AG09309 (cell line): ENCODE measurements around the gene TMPRSS4.

Source experiments
- DNase-seq: peaks from one replicate; pipeline ENCODE4 v3.0.0-alpha.2; 2010; ENCODE audit warnings: low read depth
- H3K4me3 ChIP-seq: 2 replicates; pipeline ENCODE4 v1.5.1; 2011; ENCODE audit warnings: mild to moderate bottlenecking, low read depth, low read length, moderate library complexity; ENCODE audit not compliant: control insufficient read depth
- TF ChIP-seq, protein P1 (sequence below): IDR thresholded peaks from 2 replicates; pipeline ENCODE4 v1.5.1; 2011; ENCODE audit warnings: mild to moderate bottlenecking, low read depth, low read length, inconsistent platforms; ENCODE audit not compliant: insufficient read depth, control insufficient read depth; ENCODE audit errors: missing control alignments

TMPRSS4 gene

GRCh38 chr11:118050208-118050891 is 26.5 kb upstream of the TMPRSS4 start:
- TF ChIP-seq, protein P1, sequence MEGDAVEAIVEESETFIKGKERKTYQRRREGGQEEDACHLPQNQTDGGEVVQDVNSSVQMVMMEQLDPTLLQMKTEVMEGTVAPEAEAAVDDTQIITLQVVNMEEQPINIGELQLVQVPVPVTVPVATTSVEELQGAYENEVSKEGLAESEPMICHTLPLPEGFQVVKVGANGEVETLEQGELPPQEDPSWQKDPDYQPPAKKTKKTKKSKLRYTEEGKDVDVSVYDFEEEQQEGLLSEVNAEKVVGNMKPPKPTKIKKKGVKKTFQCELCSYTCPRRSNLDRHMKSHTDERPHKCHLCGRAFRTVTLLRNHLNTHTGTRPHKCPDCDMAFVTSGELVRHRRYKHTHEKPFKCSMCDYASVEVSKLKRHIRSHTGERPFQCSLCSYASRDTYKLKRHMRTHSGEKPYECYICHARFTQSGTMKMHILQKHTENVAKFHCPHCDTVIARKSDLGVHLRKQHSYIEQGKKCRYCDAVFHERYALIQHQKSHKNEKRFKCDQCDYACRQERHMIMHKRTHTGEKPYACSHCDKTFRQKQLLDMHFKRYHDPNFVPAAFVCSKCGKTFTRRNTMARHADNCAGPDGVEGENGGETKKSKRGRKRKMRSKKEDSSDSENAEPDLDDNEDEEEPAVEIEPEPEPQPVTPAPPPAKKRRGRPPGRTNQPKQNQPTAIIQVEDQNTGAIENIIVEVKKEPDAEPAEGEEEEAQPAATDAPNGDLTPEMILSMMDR: no peak
- H3K4me3 ChIP-seq: no peak overlapping the region
- no peak for DNase-seq

GRCh38 chr11:118051136-118051610 is 25.7 kb upstream of the TMPRSS4 start:
- no peak for DNase-seq
- H3K4me3 ChIP-seq: no peak overlapping the region
- TF ChIP-seq, protein P1: no peak

GRCh38 chr11:118051611-118052461 is 25.0 kb upstream of the TMPRSS4 start:
- H3K4me3 ChIP-seq: no peak overlapping the region
- no peak for DNase-seq
- TF ChIP-seq, protein P1: no peak

DNA sequence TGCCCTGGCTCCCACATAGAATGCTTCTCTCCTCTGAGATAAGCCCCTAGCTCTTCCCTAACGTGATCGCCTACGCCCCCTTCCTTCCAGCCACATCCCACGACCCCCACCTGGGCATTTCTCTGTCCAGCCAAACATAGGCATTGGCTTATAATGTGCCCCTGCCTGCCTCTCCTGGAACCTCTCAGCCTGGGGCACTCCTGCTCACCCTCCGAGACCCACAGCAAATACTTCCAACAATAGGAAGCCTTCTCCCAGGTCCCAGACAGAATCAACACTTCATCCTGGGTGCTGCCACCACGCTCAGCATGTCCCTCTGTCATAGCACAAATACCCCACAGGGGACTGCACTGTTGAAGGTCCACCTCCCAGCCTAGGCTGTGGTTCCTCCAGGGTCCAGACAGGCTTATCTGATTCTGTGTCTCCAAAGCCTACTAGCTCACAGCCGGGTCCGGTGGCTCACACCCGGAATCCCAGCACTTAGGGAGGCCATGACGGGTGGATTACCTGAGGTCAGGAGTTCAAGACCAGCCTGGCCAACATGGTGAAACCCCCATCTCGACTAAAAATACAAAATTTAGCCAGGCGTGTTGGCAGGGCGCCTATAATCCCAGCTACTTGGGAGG is 24.2 kb upstream of the TMPRSS4 start:
- DNase-seq: no peak
- TF ChIP-seq, protein P1: no peak

DNA sequence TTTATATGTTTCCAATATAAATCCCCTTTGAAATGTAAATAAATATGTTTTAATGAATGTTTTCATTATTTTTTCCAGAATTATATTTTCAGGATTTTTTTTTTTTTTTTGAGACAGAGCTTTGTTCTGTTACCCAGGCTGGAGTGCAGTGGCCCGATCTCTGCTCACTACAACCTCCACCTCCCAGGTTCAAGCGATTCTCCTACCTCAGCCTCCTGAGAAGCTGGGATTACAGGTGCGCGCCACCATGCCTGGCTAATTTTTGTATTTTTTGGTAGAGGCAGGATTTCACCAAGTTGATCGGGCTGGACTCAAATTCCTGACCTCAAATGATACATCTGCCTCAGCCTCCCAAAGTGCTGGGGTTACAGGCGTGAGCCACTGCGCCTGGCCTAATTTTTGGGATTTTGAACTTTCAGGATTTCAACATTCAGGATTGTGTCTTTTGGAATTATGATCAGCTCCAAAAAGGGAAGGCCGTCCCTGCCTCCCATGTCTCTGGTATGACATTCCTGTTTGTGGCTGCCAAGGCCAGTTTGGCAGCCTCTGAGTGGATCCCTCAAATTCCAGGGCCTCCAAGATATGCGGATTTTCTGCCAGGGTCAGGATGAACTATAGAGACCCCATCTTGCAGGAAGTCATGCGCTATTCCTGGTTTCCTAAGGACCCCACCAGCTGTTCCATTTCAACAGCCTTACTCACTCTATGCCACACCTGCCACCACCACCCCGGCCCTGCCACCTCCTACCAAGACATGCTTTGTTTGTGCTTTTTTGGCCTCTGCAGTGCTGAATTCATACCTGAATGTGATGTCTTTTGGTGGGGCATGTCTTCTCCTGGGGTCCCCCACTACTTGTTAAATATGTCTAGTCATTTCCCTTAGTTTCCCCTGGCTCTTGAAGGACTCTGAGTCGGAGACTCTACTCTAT is 21.9 kb upstream of the TMPRSS4 start:
- TF ChIP-seq, protein P1: no peak
- no peak overlapping the region for H3K4me3 ChIP-seq
- no peak for DNase-seq

More for the DNA sequence above, 24.2 kb upstream of the TMPRSS4 start:
- H3K4me3 ChIP-seq: no peak overlapping the region
